Measurements from ENCODE around the gene LAGE3. TPM values are rescaled to one million over a fixed set of nuclear protein-coding genes. Genes with fewer than 3 reads are reported as not detected.

Gene LAGE3, protein sequence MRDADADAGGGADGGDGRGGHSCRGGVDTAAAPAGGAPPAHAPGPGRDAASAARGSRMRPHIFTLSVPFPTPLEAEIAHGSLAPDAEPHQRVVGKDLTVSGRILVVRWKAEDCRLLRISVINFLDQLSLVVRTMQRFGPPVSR
- 58.9 TPM for polyA plus RNA-seq (2012; ENCODE audit: insufficient read depth, insufficient read length)

DNA sequence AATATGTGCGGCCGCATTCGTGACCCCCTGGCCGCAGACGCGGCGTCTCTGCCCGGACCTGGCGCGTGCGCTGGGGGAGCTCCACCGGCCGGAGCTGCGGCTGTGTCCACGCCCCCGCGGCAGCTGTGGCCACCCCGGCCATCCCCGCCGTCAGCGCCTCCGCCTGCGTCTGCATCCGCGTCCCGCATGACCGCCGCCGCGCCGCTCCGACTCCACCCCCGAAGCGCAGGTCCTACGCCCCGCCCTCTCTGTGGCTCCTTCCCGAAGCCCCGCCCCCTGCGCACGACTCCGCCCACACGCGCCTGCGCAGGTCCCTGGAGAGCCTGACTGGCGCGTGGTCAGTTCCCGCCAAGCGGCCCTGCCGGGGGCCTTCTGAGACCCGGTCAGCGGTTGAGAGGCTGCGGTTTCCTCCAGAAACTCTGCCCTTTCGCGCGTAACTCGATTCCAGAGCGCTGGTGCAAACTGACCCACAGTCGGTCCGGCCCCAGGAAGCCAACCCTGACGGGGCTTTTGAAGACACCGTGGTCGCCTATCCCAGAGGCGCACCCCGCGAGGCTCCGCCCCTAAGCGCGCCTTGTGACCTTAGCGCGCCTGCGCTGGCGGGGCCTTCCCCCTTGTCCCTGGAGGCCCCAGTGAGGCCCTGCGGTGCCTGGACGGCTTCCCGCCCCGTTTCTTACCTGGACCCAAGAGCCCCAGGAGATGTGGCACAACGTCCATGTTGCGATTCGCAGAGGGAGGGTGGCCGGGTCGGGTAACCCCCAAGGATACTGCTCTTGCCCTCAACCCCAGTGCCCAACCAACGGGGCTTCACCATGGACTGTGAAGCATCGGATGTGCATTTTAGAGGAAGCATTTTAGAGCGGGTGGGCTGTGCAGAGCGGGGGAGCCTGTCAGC is at the start of gene LAGE3:
Gene LAGE3, minus strand, starts transcription at position 554 of the 895 bp plus-strand sequence. Its CDS starts 366 bp downstream, at position 188.
- peak; percentile 82 for DNase-seq (ENCODE audit: low read depth, low spot score)
- H3K4me3 ChIP-seq (ENCODE audit: low read length): peak within 1 kb of the TSS; percentile 68

DNA sequence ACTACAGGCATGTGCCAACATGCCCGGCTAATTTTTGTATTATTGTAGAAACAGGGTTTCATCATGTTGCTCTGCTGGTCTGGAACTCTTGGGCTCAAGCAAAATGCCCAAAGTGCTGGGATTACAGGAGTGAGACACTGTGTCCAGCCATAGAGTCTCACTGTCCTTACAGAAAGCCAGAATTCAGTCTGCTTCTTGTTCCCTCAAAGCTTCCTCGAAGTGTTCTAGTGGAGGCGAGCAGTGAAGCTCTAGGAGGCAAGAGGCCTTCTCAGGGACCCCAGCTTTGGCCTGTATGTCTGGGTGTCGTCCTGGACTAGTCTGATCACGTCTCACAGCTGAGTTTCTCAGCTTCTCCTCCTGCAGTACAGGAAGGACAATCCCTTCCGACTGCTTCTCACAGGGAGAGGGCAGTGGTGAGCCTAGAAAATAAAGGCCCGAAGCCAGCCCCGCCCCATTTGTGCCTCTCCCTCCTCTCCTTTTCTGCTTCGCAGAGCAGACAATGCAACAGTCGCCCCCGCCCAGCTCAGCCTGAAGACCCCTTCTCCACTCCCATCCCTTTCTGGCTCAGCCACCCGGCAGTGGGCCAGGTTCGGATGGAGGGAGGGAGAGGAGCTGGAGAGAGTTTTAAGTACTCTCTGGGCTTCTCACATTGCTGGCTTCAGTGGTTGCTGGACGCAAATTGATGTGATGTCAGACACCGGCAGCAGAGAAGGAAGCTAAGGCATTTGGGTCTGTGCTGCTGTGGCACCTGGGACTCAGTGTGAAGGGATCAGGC is 48.0 kb upstream of the LAGE3 start:
- peak; percentile 37 for DNase-seq (ENCODE audit: low read depth, low spot score)
- H3K4me3 ChIP-seq (ENCODE audit: low read length): no peak overlapping the region

DNA sequence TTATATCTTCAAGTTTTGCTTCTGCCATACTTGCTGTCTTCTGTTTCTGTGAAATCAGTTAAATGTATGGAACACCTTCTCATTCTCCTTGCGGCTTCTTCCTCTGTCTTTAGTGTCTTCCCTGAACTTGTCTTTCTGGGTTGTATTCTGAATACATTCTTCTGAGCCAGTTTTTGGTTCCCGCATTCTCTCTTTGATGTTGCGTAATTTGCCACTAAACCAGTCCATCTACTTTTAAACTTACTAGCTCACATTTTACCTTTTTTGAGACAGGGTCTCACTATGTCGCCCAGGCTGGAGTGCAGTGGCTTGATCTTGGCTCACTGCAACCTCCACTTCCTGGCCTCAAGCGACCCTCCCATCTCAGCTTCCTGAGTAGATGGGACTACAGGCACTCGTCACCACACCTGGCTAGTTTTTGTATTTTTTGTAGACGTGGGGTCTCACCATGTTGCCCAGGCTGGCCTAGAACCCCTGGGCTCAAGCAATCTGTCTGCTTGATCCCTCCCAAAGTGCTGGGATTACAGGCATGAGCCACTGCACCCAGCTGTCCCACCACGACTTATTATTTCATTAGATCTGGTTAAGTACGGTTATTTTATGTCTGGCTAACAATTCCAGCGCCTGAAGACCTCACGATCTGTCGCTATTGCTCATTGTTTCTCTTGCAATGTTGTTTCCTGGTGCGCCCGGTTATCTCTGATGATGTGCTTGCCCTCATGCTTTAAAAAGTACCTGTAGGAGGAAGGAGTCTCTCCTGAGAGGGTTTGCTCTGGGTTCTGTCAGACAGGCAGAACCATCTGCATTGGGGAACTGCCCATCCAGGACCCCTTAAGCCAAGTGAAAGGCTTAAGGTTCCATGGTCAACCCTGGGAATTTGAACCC is 46.8 kb upstream of the LAGE3 start:
- no peak overlapping the region for H3K4me3 ChIP-seq (ENCODE audit: low read length)
- no peak for DNase-seq (ENCODE audit: low read depth, low spot score)

DNA sequence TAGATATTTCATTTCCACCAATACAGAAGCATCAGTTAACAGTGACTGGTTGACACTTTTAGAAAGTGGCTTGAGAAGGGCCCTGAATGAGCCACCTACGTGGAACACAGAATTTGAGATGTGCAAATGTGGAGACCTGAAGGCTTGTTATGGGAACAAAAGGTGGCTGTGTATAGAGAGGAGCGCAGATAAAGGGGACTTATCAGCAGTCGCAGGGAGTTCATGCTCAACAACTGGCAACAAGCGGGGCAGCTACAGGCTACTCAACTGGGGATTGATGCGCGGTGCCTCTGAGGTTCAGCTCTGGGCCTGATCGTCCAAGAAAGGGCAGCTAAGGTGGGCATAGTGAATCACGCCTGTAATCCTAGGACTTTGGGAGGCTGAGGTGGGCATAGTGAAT is 40.3 kb upstream of the LAGE3 start:
- H3K4me3 ChIP-seq (ENCODE audit: low read length): no peak overlapping the region
- DNase-seq (ENCODE audit: low read depth, low spot score): no peak

DNA sequence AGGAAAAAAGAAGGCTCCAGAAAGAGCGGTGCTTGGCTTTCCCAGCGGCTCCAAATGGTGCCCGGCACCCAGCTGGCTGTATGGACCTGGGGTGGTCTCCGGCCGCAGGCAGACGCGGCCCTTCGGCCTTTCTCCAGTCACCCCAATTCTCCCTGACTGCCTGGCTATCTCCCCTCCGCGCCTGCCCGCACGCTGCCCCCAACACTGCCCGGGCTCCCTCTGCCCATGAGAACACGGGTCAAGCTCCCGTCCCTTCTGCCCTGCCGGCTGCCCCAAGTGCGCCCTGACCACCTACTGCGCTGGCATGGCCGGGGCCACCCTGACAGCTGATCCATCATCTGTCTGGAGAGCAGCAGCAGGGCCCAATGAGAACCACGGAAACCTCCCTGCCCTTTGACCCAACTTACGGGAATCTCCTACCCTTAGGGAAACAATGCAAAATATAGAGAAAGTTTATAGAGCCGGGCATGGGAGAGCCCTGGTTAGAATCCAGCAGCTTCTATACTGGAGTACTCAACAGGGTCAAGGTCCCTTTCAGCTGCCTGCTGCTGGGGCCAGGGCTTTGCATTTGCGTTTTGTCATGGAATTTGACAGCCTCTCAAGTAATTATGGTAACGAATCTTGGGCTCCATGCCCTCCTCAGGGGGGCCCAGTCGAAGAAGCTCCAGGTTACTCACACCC is 38.2 kb upstream of the LAGE3 start:
- no peak overlapping the region for H3K4me3 ChIP-seq (ENCODE audit: low read length)
- DNase-seq (ENCODE audit: low read depth, low spot score): no peak

DNA sequence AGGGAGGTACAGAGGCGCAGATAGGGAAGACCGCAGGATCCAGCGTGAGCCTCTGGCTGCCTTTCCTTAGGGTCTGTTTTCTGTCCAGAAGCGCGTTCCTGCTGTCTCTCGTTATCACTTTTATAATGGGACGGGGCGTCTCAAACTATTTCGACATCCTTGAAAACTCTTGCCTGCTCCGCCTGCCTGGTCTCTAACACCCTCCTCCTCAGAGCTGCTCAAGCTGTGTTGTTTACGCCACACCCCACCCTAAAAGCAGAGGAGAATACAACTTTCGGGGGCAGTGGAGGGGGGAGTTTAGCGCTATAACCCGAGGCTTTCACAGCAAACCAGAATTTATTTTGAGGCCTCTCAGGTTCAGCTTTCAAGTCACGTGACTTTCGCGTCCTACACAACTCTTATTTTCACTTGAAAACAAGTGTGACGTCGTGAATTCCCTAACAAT is 37.6 kb upstream of the LAGE3 start:
- peak overlapping the region; percentile 54 for H3K4me3 ChIP-seq (ENCODE audit: low read length)
- no peak for DNase-seq (ENCODE audit: low read depth, low spot score)

DNA sequence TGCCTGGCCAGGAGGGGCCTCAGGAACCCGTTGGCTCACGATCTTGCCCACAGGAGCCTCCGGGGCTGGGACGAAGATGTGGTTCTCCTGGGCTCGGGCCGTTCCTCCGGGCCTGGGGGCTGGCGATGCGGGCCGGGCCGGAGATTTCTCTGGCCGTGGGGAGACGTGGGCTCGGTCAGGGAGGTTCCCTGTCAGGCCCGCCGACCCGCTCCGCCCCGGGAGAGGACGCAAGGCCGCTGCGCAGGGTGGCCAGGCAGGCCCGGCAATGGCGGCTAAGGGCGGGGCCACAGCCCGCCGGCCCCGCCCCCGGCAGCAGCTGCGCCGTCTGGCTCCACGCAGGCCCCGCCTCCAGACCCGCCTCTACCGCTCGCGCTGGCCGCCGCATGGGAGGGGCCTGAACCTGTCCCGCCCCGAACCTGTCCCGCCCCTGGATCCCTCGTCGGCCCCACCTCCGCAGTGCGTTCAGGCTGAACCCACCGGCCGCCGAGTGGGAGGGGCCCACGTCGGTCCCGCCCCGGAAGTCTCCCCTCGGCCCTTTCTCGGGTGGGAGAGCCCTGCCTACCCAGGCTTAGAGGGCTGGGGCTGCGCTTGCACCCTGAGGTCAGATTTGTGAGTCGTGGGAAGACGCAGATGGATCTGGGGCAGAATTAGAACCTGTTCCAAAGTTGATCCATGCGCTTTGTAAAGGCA is 37.0 kb upstream of the LAGE3 start, which contains the start of gene FAM3A:
Gene FAM3A, minus strand, starts transcription at position 267 of the 690 bp plus-strand sequence. CDS start 460 bp downstream, outside the sequence.
- H3K4me3 ChIP-seq (ENCODE audit: low read length): peak within 1 kb of the TSS; percentile 64
- peak; percentile 73 for DNase-seq (ENCODE audit: low read depth, low spot score)

DNA sequence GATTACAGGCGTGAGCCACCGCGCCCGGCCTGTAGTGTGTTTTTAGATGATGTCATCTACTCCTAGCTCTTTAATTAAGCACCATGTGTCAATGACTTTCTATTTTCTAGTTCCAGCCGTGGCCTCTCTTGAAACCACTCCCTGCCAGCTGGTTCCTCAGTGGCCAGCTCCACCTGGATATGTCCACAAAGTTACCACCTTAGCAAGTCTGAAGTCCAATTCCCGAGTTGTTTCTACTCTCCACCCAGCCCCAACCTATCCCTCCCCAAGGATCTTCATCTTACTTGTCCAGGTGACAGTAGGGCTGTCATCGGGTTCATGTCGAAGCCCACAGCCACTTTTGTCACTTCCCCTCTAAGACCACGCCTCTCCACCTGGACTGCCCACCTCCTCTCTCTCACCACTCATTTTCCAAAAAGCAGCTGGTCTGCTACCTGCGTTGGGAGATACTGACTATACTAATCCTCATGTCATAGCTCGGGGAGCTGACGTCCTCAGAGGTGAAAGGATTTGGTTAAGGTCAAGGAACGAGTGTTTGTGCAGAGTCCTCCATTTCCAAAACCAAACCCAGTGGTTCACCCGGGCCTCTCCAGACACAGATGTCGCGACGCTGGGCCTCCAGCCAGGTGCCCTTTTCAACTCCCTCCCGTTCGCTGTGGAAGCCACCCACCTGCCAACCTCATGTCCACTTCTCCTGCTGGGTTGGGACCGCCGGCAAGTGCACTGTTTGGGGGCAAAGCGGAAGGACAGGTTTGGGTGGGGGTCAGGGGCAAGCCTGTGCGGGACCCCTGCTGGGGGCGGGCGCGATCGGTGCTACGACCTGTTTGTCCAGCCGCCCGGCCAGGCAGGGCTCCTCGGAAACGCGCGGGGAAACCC is 36.2 kb upstream of the LAGE3 start:
- peak overlapping the region; percentile 64 for H3K4me3 ChIP-seq (ENCODE audit: low read length)
- DNase-seq (ENCODE audit: low read depth, low spot score): no peak

DNA sequence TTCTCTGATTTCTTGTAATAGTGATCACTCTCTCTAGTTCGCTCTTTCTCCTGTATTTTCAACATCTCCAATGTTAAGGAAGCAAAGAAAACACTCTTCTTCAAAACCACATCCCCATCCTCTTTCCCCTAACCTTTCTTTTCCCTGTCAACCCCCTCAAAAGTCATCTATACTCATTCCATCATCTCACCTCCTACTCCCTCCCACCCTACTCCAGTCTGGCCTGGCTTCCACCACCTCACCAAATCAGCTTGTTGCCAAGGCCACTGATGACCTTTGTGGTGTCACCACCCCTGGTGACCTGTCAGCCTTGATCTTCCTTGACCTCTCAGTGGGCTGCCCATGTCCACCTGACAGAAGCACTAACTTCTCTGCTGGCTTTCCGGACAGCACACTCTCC is 34.6 kb upstream of the LAGE3 start:
- no peak overlapping the region for H3K4me3 ChIP-seq (ENCODE audit: low read length)
- DNase-seq (ENCODE audit: low read depth, low spot score): no peak

DNA sequence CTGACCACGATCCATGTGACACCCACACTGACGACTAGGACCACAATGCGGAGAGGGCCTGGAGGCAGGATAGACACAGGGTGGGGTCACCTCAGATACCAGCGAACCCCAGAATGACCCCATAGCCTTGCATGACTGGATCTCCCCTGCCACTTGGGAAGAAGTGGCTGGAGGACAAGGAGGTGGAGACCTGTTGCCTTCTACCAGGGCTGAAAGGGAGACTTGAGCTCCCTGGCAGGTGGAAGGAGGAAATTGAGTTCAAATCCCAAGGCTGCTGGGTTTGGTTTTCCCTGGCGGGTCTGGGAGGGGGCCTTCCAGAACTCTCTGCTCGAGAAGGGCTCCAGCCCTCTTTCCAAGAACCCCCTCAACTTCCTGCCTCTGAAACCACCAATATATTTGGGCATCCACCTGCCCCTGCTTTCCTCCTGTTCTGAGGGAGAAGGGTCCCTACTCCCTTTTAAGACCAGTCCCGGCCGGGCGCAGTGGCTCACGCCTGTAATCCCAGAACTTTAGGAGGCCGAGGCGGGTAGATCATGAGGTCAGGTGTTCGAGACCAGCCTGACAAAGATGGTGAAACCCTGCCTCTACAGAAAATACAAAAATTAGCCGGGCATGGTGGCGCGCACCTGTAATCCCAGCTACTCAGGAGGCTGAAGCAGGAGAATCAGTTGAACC is 33.9 kb upstream of the LAGE3 start:
- no peak for DNase-seq (ENCODE audit: low read depth, low spot score)
- no peak overlapping the region for H3K4me3 ChIP-seq (ENCODE audit: low read length)

DNA sequence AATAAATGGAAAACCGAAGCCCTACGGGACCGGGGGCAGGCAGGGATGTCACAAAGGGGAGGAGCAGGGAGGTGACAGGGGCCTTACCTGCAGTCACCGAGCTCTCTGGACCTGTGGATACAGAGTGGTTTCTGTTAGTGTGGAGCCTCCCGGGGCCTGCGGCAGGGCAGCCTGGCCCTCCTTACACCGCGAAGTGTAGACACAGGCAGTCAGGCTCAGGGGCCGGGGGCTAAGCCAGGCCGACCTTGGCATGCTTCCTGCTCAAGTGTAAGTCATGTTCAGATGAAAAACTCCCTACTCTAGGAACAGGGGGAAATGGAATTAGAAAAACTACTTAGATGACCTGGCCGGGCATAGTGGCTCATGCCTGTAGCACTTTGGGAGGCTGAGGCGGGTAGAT is 32.7 kb upstream of the LAGE3 start:
- no peak overlapping the region for H3K4me3 ChIP-seq (ENCODE audit: low read length)
- DNase-seq (ENCODE audit: low read depth, low spot score): no peak

DNA sequence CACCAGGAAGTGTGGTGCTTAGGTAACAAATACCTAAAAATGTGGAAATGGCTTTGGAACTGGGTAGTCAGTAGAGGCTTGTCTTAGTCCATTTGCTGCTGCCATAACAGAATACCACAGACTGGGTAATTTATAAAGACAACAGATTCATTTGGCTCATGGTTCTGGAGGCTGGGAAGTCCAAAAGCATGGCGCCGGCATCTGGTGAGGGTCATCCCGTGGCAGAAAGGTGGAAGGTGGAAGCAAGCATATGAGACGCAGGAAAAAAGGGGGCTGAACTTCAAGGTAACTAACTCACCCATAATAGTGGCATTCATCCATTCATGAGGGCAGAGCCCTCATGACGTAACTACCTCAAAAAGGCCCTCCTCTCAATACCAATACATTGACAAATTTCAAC is 30.4 kb upstream of the LAGE3 start:
- no peak for DNase-seq (ENCODE audit: low read depth, low spot score)
- H3K4me3 ChIP-seq (ENCODE audit: low read length): no peak overlapping the region

DNA sequence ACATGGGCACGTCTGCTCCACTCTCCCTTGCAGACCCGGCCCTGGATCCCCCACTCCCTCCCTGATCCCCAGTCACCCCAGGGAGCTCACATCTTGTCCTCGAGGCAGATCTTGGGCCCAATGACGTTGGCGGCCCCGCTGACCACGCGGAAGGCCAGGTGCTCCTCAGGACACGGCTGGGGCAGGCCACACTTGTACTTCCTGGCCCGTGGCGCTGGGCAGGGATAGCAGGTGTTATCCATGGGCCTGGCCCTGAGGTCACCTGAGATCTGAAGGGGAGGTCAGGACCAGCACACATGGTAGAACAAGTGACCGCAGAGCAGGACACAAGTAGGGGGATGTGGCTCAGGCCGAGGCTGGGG is 29.3 kb upstream of the LAGE3 start:
- DNase-seq (ENCODE audit: low read depth, low spot score): no peak
- H3K4me3 ChIP-seq (ENCODE audit: low read length): no peak overlapping the region

DNA sequence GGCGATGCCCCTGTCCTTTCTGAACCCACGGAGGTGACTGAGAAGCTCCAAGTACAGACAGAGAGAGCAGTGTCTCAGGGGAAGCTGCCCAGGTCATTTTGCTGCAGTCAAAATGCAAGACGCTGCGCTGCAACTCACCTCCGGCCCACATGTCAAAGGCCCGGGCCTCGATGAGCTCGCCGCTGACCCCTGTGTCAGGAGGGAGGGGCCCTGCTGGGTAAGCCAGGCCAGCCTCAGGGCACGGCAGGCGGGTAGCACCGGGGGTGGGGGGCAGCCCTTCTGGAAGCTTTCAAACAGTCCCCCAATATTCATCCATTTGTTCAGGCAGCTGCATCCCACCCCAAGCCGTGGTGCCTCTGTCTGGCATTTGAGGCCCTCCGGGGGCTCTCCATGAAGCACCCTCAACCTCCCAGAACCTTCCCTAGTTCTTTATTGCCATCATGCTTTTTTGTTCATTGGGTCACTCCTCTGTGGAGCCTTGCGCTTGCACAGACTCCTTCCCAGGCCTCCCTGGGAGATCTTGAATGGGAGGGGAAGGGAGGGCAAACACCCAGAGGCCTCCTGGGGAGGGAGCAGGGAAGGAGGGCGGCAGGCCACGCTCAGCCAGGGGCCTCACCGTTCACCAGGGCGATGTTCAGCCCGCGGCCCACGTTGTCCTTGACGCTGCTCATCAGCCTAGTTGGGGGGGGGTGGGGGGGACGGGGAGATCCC is 28.7 kb upstream of the LAGE3 start:
- H3K4me3 ChIP-seq (ENCODE audit: low read length): no peak overlapping the region
- no peak for DNase-seq (ENCODE audit: low read depth, low spot score)

DNA sequence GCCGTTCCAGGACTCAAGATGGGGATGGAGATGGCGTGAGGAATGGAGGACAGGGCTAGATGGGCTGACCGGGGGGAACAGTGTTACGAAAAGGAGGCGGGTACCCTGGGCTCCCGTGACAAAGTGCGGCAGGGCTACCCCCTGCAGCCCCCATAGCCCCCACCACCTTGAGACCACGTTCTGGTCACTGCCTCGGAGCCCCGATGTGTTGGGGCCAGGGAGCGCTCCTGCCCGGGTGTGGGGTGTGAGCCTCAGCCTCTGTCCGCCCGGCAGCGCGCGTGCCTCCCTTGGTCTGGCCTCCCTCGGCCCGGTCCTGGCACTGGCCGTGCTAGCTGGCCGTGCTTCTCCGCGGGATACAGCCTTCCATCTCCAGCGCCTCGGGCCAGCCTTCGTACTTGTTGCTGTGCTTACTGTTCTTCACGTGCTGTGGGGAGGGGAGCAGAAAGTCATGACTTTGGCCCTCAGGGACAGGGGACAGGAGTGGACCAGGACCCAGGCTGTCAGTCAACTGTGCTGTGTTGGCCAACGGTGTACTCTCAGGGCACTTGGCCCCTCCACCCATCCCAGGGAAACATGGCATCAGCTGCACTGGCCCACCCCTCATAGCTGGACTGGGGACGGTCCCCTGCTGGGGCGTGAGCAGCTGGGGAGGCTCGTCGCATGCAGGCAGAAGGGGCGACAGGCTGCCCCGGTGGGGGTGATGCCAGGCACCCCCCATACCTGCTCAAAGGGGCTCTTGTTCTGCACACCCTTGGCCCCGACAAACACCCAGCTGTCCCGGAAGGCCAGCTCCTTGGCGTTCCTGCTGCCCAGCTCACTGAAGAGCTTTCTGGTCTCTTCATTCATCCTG is 27.6 kb upstream of the LAGE3 start:
- DNase-seq (ENCODE audit: low read depth, low spot score): no peak
- no peak overlapping the region for H3K4me3 ChIP-seq (ENCODE audit: low read length)
